SK-N-SH (cell line): ENCODE results near the gene SOBP.

ENCODE experiments used
- EZH2phosphoT487 ChIP-seq: fragments of 200-600 bp; sonication (generic); IDR thresholded peaks from 2 replicates; pipeline ENCODE4 v1.6.1; 2017; ENCODE audit warnings: low read depth, mixed run types, mild to moderate bottlenecking, antibody characterized with exemption, moderate library complexity, borderline replicate concordance
- GABPA ChIP-seq: IDR thresholded peaks from 2 replicates; pipeline ENCODE4 v1.4.0; 2012; ENCODE audit warnings: low read depth, mild to moderate bottlenecking
- SIN3A ChIP-seq: IDR thresholded peaks from 2 replicates; pipeline ENCODE4 v1.6.1; 2012; ENCODE audit warnings: low read depth, mild to moderate bottlenecking, low read length, moderate library complexity, borderline replicate concordance
- TEAD4 ChIP-seq: IDR thresholded peaks from 2 replicates; pipeline ENCODE4 v1.4.0; 2012; ENCODE audit warnings: mild to moderate bottlenecking, borderline replicate concordance; ENCODE audit not compliant: insufficient read depth
- TF ChIP-seq, protein P1 (sequence below): IDR thresholded peaks from 2 replicates; pipeline ENCODE4 v1.4.0; 2012; ENCODE audit warnings: low read depth
- TF ChIP-seq, protein P2 (sequence below): fragments of 200-600 bp; sonication (generic); IDR thresholded peaks from 2 replicates; pipeline ENCODE4 v1.6.1; 2017; ENCODE audit warnings: antibody characterized with exemption, mild to moderate bottlenecking, moderate library complexity

- TF ChIP-seq TEAD4, result no peak
- no peak for TF ChIP-seq EZH2phosphoT487
- TF ChIP-seq, protein P1, sequence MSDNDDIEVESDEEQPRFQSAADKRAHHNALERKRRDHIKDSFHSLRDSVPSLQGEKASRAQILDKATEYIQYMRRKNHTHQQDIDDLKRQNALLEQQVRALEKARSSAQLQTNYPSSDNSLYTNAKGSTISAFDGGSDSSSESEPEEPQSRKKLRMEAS, result no peak
- TF ChIP-seq SIN3A, result no peak
- TF ChIP-seq, protein P2, sequence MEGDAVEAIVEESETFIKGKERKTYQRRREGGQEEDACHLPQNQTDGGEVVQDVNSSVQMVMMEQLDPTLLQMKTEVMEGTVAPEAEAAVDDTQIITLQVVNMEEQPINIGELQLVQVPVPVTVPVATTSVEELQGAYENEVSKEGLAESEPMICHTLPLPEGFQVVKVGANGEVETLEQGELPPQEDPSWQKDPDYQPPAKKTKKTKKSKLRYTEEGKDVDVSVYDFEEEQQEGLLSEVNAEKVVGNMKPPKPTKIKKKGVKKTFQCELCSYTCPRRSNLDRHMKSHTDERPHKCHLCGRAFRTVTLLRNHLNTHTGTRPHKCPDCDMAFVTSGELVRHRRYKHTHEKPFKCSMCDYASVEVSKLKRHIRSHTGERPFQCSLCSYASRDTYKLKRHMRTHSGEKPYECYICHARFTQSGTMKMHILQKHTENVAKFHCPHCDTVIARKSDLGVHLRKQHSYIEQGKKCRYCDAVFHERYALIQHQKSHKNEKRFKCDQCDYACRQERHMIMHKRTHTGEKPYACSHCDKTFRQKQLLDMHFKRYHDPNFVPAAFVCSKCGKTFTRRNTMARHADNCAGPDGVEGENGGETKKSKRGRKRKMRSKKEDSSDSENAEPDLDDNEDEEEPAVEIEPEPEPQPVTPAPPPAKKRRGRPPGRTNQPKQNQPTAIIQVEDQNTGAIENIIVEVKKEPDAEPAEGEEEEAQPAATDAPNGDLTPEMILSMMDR, result no peak
- no peak for TF ChIP-seq GABPA
These were observed 143.9 kb downstream of the SOBP start for GRCh38 chr6:107633680-107634323.
